K562 (cell line): ENCODE results near the gene SLC16A13. TPM values are rescaled to one million over a fixed set of nuclear protein-coding genes. Genes with fewer than 3 reads are reported as not detected.
A peak's percentile ranks its signal among the peaks of the same experiment; 100 is the strongest.

Experiments
- CBFB ChIP-seq: sonication (generic); formaldehyde crosslinking; IDR thresholded peaks from 2 replicates; pipeline ENCODE4 v1.4.0; 2020; ENCODE audit warnings: mild to moderate bottlenecking, missing genetic modification reagents
- CXXC5 ChIP-seq: fragments of 250-450 bp; sonication (Bioruptor Pico); IDR thresholded peaks from 2 replicates; pipeline ENCODE4 v1.8.0; 2022; ENCODE audit warnings: inconsistent platforms, mild to moderate bottlenecking, moderate library complexity
- DNMT1 ChIP-seq: fragments of 450-650 bp; IDR thresholded peaks from 2 replicates; pipeline ENCODE4 v1.6.1; 2016; ENCODE audit warnings: antibody characterized with exemption, mild to moderate bottlenecking
- ESRRB ChIP-seq: fragments of 250-450 bp; sonication (Bioruptor Pico); IDR thresholded peaks from 2 replicates; pipeline ENCODE4 v1.5.0; 2020; ENCODE audit warnings: mild to moderate bottlenecking, moderate library complexity, borderline replicate concordance
- MAFF ChIP-seq: IDR thresholded peaks from 2 replicates; pipeline ENCODE4 v1.6.1; 2012; ENCODE audit warnings: low read length, improper control_type of control experiment
- MNT ChIP-seq, 2 experiments: fragments of 450-650 bp; conservative IDR thresholded peaks; 2 replicates each; pipeline ENCODE4 v1.6.1; 2017; ENCODE audit warnings: mild to moderate bottlenecking in 2 of 2, moderate library complexity in 2 of 2
- NFYB ChIP-seq: IDR thresholded peaks from 2 replicates; pipeline ENCODE4 v1.6.1; 2011; ENCODE audit warnings: mild to moderate bottlenecking, moderate library complexity; ENCODE audit not compliant: insufficient read length; ENCODE audit errors: extremely low read depth
- NR2C1 ChIP-seq, 2 experiments: fragments of 450-650 bp; IDR thresholded peaks; 2 replicates each; pipeline ENCODE4 v1.6.1; 2017; ENCODE audit warnings: mild to moderate bottlenecking in 2 of 2, antibody characterized with exemption in 1 of 2, inconsistent platforms in 1 of 2, missing compliant biosample characterization in 1 of 2, missing genetic modification characterization in 1 of 2
- PRMT5 ChIP-seq: sonication (generic); formaldehyde crosslinking; IDR thresholded peaks from 2 replicates; pipeline ENCODE4 v1.5.0; 2020; ENCODE audit warnings: missing genetic modification reagents
- RBFOX2 ChIP-seq: fragments of 200-400 bp; formaldehyde crosslinking; IDR thresholded peaks from 2 replicates; pipeline ENCODE4 v1.6.1; 2017; ENCODE audit warnings: low read depth, mild to moderate bottlenecking, low read length, moderate library complexity
- SRSF1 ChIP-seq: fragments of 200-400 bp; formaldehyde crosslinking; IDR thresholded peaks from 2 replicates; pipeline ENCODE4 v1.6.1; 2017; ENCODE audit warnings: mild to moderate bottlenecking, low read depth, low read length, moderate library complexity
- TAF15 ChIP-seq: fragments of 200-400 bp; formaldehyde crosslinking; IDR thresholded peaks from 2 replicates; pipeline ENCODE4 v1.6.1; 2017; ENCODE audit warnings: mild to moderate bottlenecking, low read depth, low read length, moderate library complexity
- TAF7 ChIP-seq: fragments of 450-650 bp; IDR thresholded peaks from 2 replicates; pipeline ENCODE4 v1.6.1; 2016; ENCODE audit warnings: missing genetic modification characterization, missing compliant biosample characterization
- U2AF2 ChIP-seq: fragments of 200-400 bp; formaldehyde crosslinking; optimal IDR thresholded peaks from 2 replicates; pipeline ENCODE3; 2017; ENCODE audit warnings: low read depth, mild to moderate bottlenecking, low read length
- ZBTB40 ChIP-seq, 2 experiments: fragments of 450-650 bp in 1 of 2; sonication (generic) in 1 of 2; formaldehyde crosslinking in 1 of 2; IDR thresholded peaks; 2 replicates each; pipeline versions ENCODE4 v1.7.1 to v1.9.0; 2016 to 2022; ENCODE audit warnings: inconsistent platforms in 1 of 2, mild to moderate bottlenecking in 1 of 2, missing genetic modification reagents in 1 of 2
- ZC3H4 ChIP-seq: sonication (generic); formaldehyde crosslinking; IDR thresholded peaks from 2 replicates; pipeline ENCODE4 v1.9.0; 2021; ENCODE audit warnings: missing genetic modification reagents, borderline replicate concordance
- ZNF165 ChIP-seq: fragments of 250-450 bp; sonication (Bioruptor Pico); IDR thresholded peaks from 2 replicates; pipeline ENCODE4 v1.4.0; 2020; ENCODE audit warnings: borderline replicate concordance
- ZNF212 ChIP-seq: fragments of 450-650 bp; formaldehyde crosslinking; IDR thresholded peaks from 2 replicates; pipeline ENCODE4 v1.4.0; 2020; ENCODE audit warnings: mild to moderate bottlenecking
- ZNF586 ChIP-seq: fragments of 450-650 bp; formaldehyde crosslinking; conservative IDR thresholded peaks from 2 replicates; pipeline ENCODE4 v1.4.0; 2020; ENCODE audit warnings: mild to moderate bottlenecking, moderate library complexity
- polyA plus RNA-seq, 8 experiments: library from polyadenylated mRNA; depleted of rRNA in 4 of 8; stranded (reverse) in 5 of 8; unstranded in 3 of 8; fragments of >200 nt; fragmentation: Nextera tagmentation in 2 of 8; fragmentation: Illumina TruSeq in 1 of 8; extraction: Ambion mirVana in 2 of 8; extraction: Trizol in 1 of 8; gene quantifications; 2 replicates each; pipeline versions ENCODE4 v1.2.1 to v1.2.3, GENCODE V29; 2011 to 2014; ENCODE audit warnings: inconsistent platforms in 1 of 8, missing spikeins in 1 of 8
- total RNA-seq, 7 experiments: library from RNA; depleted of rRNA in 6 of 7; stranded (reverse); fragments of >200 nt in 6 of 7; fragmentation: Illumina TruSeq in 2 of 7; extraction: Trizol in 2 of 7; gene quantifications; 2 replicates each; pipeline versions ENCODE4 v1.2.1 to v1.2.3, GENCODE V29; 2011 to 2021; ENCODE audit warnings: low replicate concordance in 1 of 7

SLC16A13 gene
- total and polyA plus RNA-seq, 9 of the 15 experiments (the other 6 are each of a cell fraction or from before 2014, with no cell fraction given), result 0.04 to 5.6 (median 0.87) TPM

GRCh38 chr17:6994118-6994598 is 41.7 kb upstream of the SLC16A13 start (continued):
- TF ChIP-seq MNT (conservative IDR thresholded peaks at IDR 0.05) (peak; percentile 42 to 56; a peak in 3 of 4 replicates), DNMT1 (no peak), NFYB (no peak), ZC3H4 (CRISPR knock-in tag) (no peak), TAF7 (tag) (no peak), CXXC5 (CRISPR knock-in tag) (peak; percentile 28), ZNF165 (CRISPR knock-in tag) (no peak), PRMT5 (no peak), CBFB (no peak), ZNF212 (CRISPR knock-in tag) (no peak), U2AF2 (no peak), NR2C1 (IDR thresholded peaks at IDR 0.05) (no peak), NR2C1 (tag; IDR thresholded peaks at IDR 0.05) (no peak), RBFOX2 (0 out of 2 replicates have a peak, but pooled peaks have one; percentile 29), ZNF586 (CRISPR knock-in tag) (no peak), TAF15 (no peak), ESRRB (CRISPR knock-in tag) (no peak), ZBTB40 (IDR thresholded peaks at IDR 0.05) (0 out of 2 replicates have a peak, but pooled peaks have one; percentile 17), ZBTB40 (CRISPR knock-in tag; IDR thresholded peaks at IDR 0.05) (no peak), MAFF (no peak), SRSF1 (no peak)
